GM12878 (cell line): ENCODE data around the gene PAK2. TPM values are rescaled to one million over a fixed set of nuclear protein-coding genes. Genes with fewer than 3 reads are reported as not detected.
A peak's percentile ranks its signal among the peaks of the same experiment; 100 is the strongest.

Experiments used
- ATAC-seq: fragments of 200-7000 bp; cut with Tn5 transposase; 3 replicates; pipeline ENCODE4 v1.9.1; 2020; ENCODE audit warnings: mild to moderate bottlenecking, moderate library complexity
- BruUV-seq: library from RNA; stranded (reverse); fragments of 400-500 nt; replicated peaks from 2 replicates; lab custom pipeline; 2021; lab: Mats Ljungman, UMichigan
- CTCF ChIA-PET: fragments of 300-600 bp; sonication (Branson Sonifier 250); formaldehyde crosslinking; extraction: SDS; loops from one replicate; lab custom pipeline; 2021; ENCODE audit warnings: inconsistent platforms; lab: Yijun Ruan, JAX
- POLR2A ChIA-PET: fragments of 350-600 bp; formaldehyde crosslinking; extraction: SDS; loops from one replicate; lab custom pipeline; 2021; ENCODE audit warnings: inconsistent platforms; lab: Charles Lee
- RAD21 ChIA-PET: fragments of 300-600 bp; sonication (Branson Sonifier 250); formaldehyde crosslinking; loops from one replicate; lab custom pipeline; 2023; ENCODE audit warnings: antibody characterized with exemption; ENCODE audit not compliant: unreplicated experiment; lab: Charles Lee
- SMC1A ChIA-PET: fragments of 300-600 bp; sonication (Branson Sonifier 250); formaldehyde crosslinking; loops from one replicate; lab custom pipeline; 2023; ENCODE audit not compliant: unreplicated experiment, uncharacterized antibody; lab: Charles Lee
- DNase-seq: peaks from one replicate; pipeline ENCODE4 v3.0.0-alpha.2; 2011; ENCODE audit warnings: low read depth, low spot score
- FAIRE-seq: peaks from 3 replicates; lab custom pipeline; 2011; peaks lifted over from hg19 to GRCh38; lab: Jason Lieb, UNC
- H2AFZ ChIP-seq: 2 replicates; pipeline ENCODE4 v1.6.0; 2011; ENCODE audit warnings: low read depth, low read length, control low read depth; ENCODE audit not compliant: control insufficient read depth
- H3K27ac ChIP-seq: 2 replicates; pipeline ENCODE4 v1.5.1; 2011; ENCODE audit warnings: control low read depth; ENCODE audit not compliant: control insufficient read depth, insufficient read depth
- H3K27me3 ChIP-seq, 2 experiments: replicated peaks in 1 of 2; 2 replicates each; pipeline versions ENCODE4 v1.6.0 to v1.6.1; 2011; ENCODE audit warnings: low read length in 1 of 2; ENCODE audit not compliant: control insufficient read depth in 2 of 2, insufficient read depth in 2 of 2
- H3K36me3 ChIP-seq, 2 experiments: 2 replicates each; pipeline ENCODE4 v1.5.1; 2011; ENCODE audit warnings: low read length in 1 of 2; ENCODE audit not compliant: control insufficient read depth in 2 of 2, insufficient read depth in 2 of 2
- H3K4me1 ChIP-seq: 2 replicates; pipeline ENCODE4 v1.6.1; 2011; ENCODE audit warnings: mild to moderate bottlenecking, low read length, moderate library complexity, mixed read lengths; ENCODE audit not compliant: control insufficient read depth, insufficient read depth
- H3K4me2 ChIP-seq: 2 replicates; pipeline ENCODE4 v1.6.0; 2011; ENCODE audit warnings: control low read depth; ENCODE audit not compliant: control insufficient read depth, insufficient read depth
- H3K4me3 ChIP-seq: fragments of 200-600 bp; sonication (generic); 2 replicates; pipeline ENCODE4 v1.5.1; 2016
- H3K79me2 ChIP-seq: 2 replicates; pipeline ENCODE4 v1.6.0; 2011; ENCODE audit warnings: low read length; ENCODE audit not compliant: control insufficient read depth, insufficient read depth
- H3K9ac ChIP-seq: 2 replicates; pipeline ENCODE4 v1.8.0; 2011; ENCODE audit warnings: low read length, control low read depth, mixed read lengths; ENCODE audit not compliant: control insufficient read depth, insufficient read depth
- H3K9me3 ChIP-seq: replicated peaks from 3 replicates; pipeline ENCODE4 v1.5.1; 2011; ENCODE audit warnings: mild to moderate bottlenecking, low read length; ENCODE audit not compliant: control insufficient read depth, insufficient read depth
- H4K20me1 ChIP-seq: 2 replicates; pipeline ENCODE4 v1.6.0; 2011; ENCODE audit not compliant: control insufficient read depth, insufficient read depth
- BCL3 ChIP-seq: IDR thresholded peaks from 2 replicates; pipeline ENCODE4 v1.6.1; 2011; ENCODE audit warnings: borderline replicate concordance, low read depth, mild to moderate bottlenecking, moderate library complexity, low read length; ENCODE audit not compliant: insufficient read depth, poor library complexity, severe bottlenecking
- GATAD2B ChIP-seq: fragments of 450-650 bp; conservative IDR thresholded peaks from 2 replicates; pipeline ENCODE4 v1.6.1; 2017; ENCODE audit warnings: low read depth, mild to moderate bottlenecking, moderate library complexity
- JUNB ChIP-seq: IDR thresholded peaks from 2 replicates; pipeline ENCODE4 v1.6.1; 2016; ENCODE audit warnings: antibody characterized with exemption, mild to moderate bottlenecking
- NFXL1 ChIP-seq: fragments of 450-650 bp; IDR thresholded peaks from 2 replicates; pipeline ENCODE4 v1.6.1; 2017; ENCODE audit warnings: antibody characterized with exemption, mild to moderate bottlenecking, borderline replicate concordance
- SMAD1 ChIP-seq: fragments of 450-650 bp; IDR thresholded peaks from 2 replicates; pipeline ENCODE4 v1.6.1; 2018; ENCODE audit warnings: mild to moderate bottlenecking, low read depth; ENCODE audit not compliant: partially characterized antibody
- SPI1 ChIP-seq: IDR thresholded peaks from 2 replicates; pipeline ENCODE4 v1.6.1; 2011; ENCODE audit warnings: low read depth, mild to moderate bottlenecking, low read length, moderate library complexity, borderline replicate concordance; ENCODE audit not compliant: insufficient read depth
- SRF ChIP-seq, 2 experiments: IDR thresholded peaks; 2 replicates each; pipeline ENCODE4 v1.6.1; 2011; ENCODE audit warnings: low read depth in 2 of 2, low read length in 2 of 2, mild to moderate bottlenecking in 1 of 2, moderate library complexity in 1 of 2
- TARDBP ChIP-seq: IDR thresholded peaks from 2 replicates; pipeline ENCODE4 v1.6.1; 2016; ENCODE audit warnings: borderline replicate concordance
- ZBED1 ChIP-seq: IDR thresholded peaks from 2 replicates; pipeline ENCODE4 v1.6.1; 2016; ENCODE audit warnings: borderline replicate concordance
- ZBTB40 ChIP-seq: fragments of 450-650 bp; IDR thresholded peaks from 2 replicates; pipeline ENCODE4 v1.6.1; 2016; ENCODE audit warnings: mild to moderate bottlenecking, moderate library complexity, borderline replicate concordance
- WGBS: methylation state at CpG from one replicate; pipeline ENCODE4 v1.1.6; 2016; ENCODE audit warnings: low lambda C conversion rate; ENCODE audit not compliant: insufficient replicate concordance, insufficient coverage; ENCODE audit errors: missing lambda C conversion rate; 5-methylcytosine and 5-hydroxymethylcytosine counted together
- in situ Hi-C: fragments of 300-500 bp; cut with MboI; formaldehyde crosslinking; loops from 9 replicates; pipeline ENCODE4 v1.14.3; 2018; ENCODE audit warnings: mixed read lengths
- intact Hi-C: fragments of 100-400 bp; cut with micrococcal nuclease; formaldehyde crosslinking; loops from one replicate; pipeline ENCODE4 v1.14.2; 2022; ENCODE audit not compliant: unreplicated experiment
- polyA plus RNA-seq, 11 experiments: library from polyadenylated mRNA; depleted of rRNA in 4 of 11; unstranded in 6 of 11; stranded (reverse) in 5 of 11; fragments of >200 nt; fragmentation: Nextera tagmentation in 4 of 11; fragmentation: Illumina TruSeq in 1 of 11; extraction: Ambion mirVana in 4 of 11; extraction: Trizol in 1 of 11; gene quantifications; 1 replicate in 1 of 11; 2 replicates in 10 of 11; pipeline versions ENCODE4 v1.2.1 to v1.2.3, GENCODE V29; 2011 to 2016; ENCODE audit warnings: inconsistent platforms in 2 of 11, missing spikeins in 2 of 11, low read depth in 1 of 11
- total RNA-seq, 4 experiments: library from RNA; depleted of rRNA in 3 of 4; stranded (reverse); fragments of >200 nt in 3 of 4; fragmentation: Illumina TruSeq in 1 of 4; extraction: Trizol in 1 of 4; gene quantifications; 2 replicates each; pipeline versions ENCODE4 v1.2.1 to v1.2.3, GENCODE V29; 2013 to 2021
- TF ChIP-seq, protein P1 (sequence below): IDR thresholded peaks from 2 replicates; pipeline ENCODE4 v1.6.1; 2012; ENCODE audit warnings: low read length, inconsistent platforms
- TF ChIP-seq, protein P2 (sequence below): fragments of 450-650 bp; IDR thresholded peaks from 2 replicates; pipeline ENCODE4 v1.6.1; 2017; ENCODE audit warnings: mild to moderate bottlenecking

The PAK2 gene
- total and polyA plus RNA-seq, 10 of the 15 experiments (the other 5 are each of a cell fraction or from before 2014, with no cell fraction given): 9.0 to 59.1 (median 27.0) TPM

GRCh38 chr3:196821806-196822355, 82.2 kb downstream of the PAK2 start:
- Histone ChIP-seq H3K4me3 (no peak overlapping the region), H3K9ac (no peak overlapping the region), H3K27ac (no peak overlapping the region), H3K36me3 (peaks cover 10 to 36% of the 10 kb centered on the region in 2 experiments), H4K20me1 (no peaks in the 10 kb centered on the region), H3K4me1 (no peaks in the 10 kb centered on the region), H3K4me2 (no peak overlapping the region), H3K9me3 (no peaks in the 10 kb centered on the region), H3K27me3 (no peaks in the 10 kb centered on the region), H3K79me2 (no peaks in the 10 kb centered on the region), H2AFZ (no peak overlapping the region)
- DNase-seq: no peak
- CTCF ChIA-PET: no interaction called here
- BruUV-seq: TSS peak; percentile 25
- FAIRE-seq: no peak
- intact Hi-C loops: no loop called here
- in situ Hi-C loops: no loop called here
- WGBS: 89% methylated on average over 6 of the region's 6 CpGs
- TF ChIP-seq TARDBP (no peak), JUNB (no peak), ZBTB40 (no peak), ZBED1 (no peak), SMAD1 (no peak), BCL3 (no peak), SPI1 (no peak), SRF (IDR thresholded peaks at IDR 0.05; ENCODE audit: low read depth in 2 of 2, low read length in 2 of 2) (no peak), NFXL1 (no peak), GATAD2B (no peak)
- TF ChIP-seq, protein P1, sequence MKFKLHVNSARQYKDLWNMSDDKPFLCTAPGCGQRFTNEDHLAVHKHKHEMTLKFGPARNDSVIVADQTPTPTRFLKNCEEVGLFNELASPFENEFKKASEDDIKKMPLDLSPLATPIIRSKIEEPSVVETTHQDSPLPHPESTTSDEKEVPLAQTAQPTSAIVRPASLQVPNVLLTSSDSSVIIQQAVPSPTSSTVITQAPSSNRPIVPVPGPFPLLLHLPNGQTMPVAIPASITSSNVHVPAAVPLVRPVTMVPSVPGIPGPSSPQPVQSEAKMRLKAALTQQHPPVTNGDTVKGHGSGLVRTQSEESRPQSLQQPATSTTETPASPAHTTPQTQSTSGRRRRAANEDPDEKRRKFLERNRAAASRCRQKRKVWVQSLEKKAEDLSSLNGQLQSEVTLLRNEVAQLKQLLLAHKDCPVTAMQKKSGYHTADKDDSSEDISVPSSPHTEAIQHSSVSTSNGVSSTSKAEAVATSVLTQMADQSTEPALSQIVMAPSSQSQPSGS: no peak
- TF ChIP-seq, protein P2, sequence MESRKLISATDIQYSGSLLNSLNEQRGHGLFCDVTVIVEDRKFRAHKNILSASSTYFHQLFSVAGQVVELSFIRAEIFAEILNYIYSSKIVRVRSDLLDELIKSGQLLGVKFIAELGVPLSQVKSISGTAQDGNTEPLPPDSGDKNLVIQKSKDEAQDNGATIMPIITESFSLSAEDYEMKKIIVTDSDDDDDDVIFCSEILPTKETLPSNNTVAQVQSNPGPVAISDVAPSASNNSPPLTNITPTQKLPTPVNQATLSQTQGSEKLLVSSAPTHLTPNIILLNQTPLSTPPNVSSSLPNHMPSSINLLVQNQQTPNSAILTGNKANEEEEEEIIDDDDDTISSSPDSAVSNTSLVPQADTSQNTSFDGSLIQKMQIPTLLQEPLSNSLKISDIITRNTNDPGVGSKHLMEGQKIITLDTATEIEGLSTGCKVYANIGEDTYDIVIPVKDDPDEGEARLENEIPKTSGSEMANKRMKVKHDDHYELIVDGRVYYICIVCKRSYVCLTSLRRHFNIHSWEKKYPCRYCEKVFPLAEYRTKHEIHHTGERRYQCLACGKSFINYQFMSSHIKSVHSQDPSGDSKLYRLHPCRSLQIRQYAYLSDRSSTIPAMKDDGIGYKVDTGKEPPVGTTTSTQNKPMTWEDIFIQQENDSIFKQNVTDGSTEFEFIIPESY: no peak
- ATAC-seq: no peak
- POLR2A ChIA-PET: no interaction called here
- RAD21 ChIA-PET: interaction anchor here (0.5 kb wide), 1 partner anchor 207 kb away, joined by 4 read pairs; no protein-coding TSS in a partner anchor
- SMC1A ChIA-PET: no interaction called here
